Large intestine (tissue), 3 donors: ENCODE data around the gene HIP1. TPM values are rescaled to one million over a fixed set of nuclear protein-coding genes. Genes with fewer than 3 reads are reported as not detected.

Experiments
- DNase-seq, 2 donors: peaks; one replicate each; pipeline versions ENCODE4 v3.0.0 to v3.0.0-alpha.2; 2013
- H3K27ac ChIP-seq: one replicate; pipeline ENCODE4 v1.5.1; 2013; ENCODE audit warnings: low read length
- H3K27me3 ChIP-seq: 2 replicates; pipeline ENCODE4 v1.6.1; 2013; ENCODE audit warnings: low read length; ENCODE audit not compliant: control insufficient read depth, insufficient read depth
- H3K36me3 ChIP-seq: 2 replicates; pipeline ENCODE4 v1.6.1; 2013; ENCODE audit warnings: low read length; ENCODE audit not compliant: control insufficient read depth, insufficient read depth
- H3K4me1 ChIP-seq: one replicate; pipeline ENCODE4 v1.6.1; 2013; ENCODE audit warnings: low read length; ENCODE audit not compliant: control insufficient read depth, insufficient read depth
- H3K4me3 ChIP-seq: one replicate; pipeline ENCODE4 v1.5.1; 2013; ENCODE audit warnings: low read length
- H3K9me3 ChIP-seq: one replicate; pipeline ENCODE4 v1.6.1; 2013; ENCODE audit warnings: mild to moderate bottlenecking, low read depth, low read length, moderate library complexity; ENCODE audit not compliant: control insufficient read depth
- WGBS: methylation state at CpG from one replicate; pipeline ENCODE4 v1.1.5; 2013; ENCODE audit warnings: low lambda C conversion rate; ENCODE audit not compliant: insufficient coverage; 5-methylcytosine and 5-hydroxymethylcytosine counted together
- polyA plus RNA-seq: library from polyadenylated mRNA; unstranded; fragments of 120-200 nt; gene quantifications from one replicate; pipeline ENCODE4 v1.2.1, GENCODE V29; 2013

Gene HIP1
- polyA plus RNA-seq, 1 donor: 5.9 TPM

- no CpG with 5 or more reads among the region's 89 CpGs for WGBS
- H3K27ac ChIP-seq: no peak overlapping the region
- H3K4me3 ChIP-seq: peak overlapping the region; percentile 83
- peak; percentile 97 to 98 for DNase-seq
- H3K9me3 ChIP-seq: no peaks in the 10 kb centered on the region
- peaks cover 44% of the 10 kb centered on the region for H3K27me3 ChIP-seq
- H3K4me1 ChIP-seq: peaks cover 10% of the 10 kb centered on the region
- H3K36me3 ChIP-seq: no peaks in the 10 kb centered on the region
Observed at GRCh38 chr7:75738975-75739795, 444 bp upstream of the HIP1 start.

- peaks cover 41% of the 10 kb centered on the region for H3K27me3 ChIP-seq
- 0% methylated on average over 3 of the region's 18 CpGs for WGBS
Observed at GRCh38 chr7:75737856-75738603, 711 bp downstream of the HIP1 start.

GRCh38 chr7:75735581-75736350 is 3.0 kb downstream of the HIP1 start:
- DNase-seq: no peak
- H3K27me3 ChIP-seq: peaks cover 32% of the 10 kb centered on the region
- peaks cover 10% of the 10 kb centered on the region for H3K4me1 ChIP-seq
- no peak overlapping the region for H3K4me3 ChIP-seq
- whole genome bisulfite sequencing: 89% methylated on average over 3 of the region's 9 CpGs
- H3K36me3 ChIP-seq: no peaks in the 10 kb centered on the region
- H3K27ac ChIP-seq: no peak overlapping the region
- H3K9me3 ChIP-seq: no peaks in the 10 kb centered on the region

More at GRCh38 chr7:75737856-75738603, 711 bp downstream of the HIP1 start:
- H3K27ac ChIP-seq: peak overlapping the region; percentile 51
- no peaks in the 10 kb centered on the region for H3K36me3 ChIP-seq
- no peak for DNase-seq
- peak overlapping the region; percentile 83 for H3K4me3 ChIP-seq
- no peaks in the 10 kb centered on the region for H3K9me3 ChIP-seq
- peaks cover 10% of the 10 kb centered on the region for H3K4me1 ChIP-seq

- no peak for DNase-seq
- H3K27ac ChIP-seq: no peak overlapping the region
Observed at GRCh38 chr7:75734586-75735458, 3.9 kb downstream of the HIP1 start.

GRCh38 chr7:75732764-75733630 is 5.7 kb downstream of the HIP1 start:
- Histone ChIP-seq H3K36me3 (no peaks in the 10 kb centered on the region), H3K27ac (no peak overlapping the region), H3K4me1 (peaks cover 3% of the 10 kb centered on the region), H3K4me3 (no peak overlapping the region), H3K27me3 (peaks cover 20% of the 10 kb centered on the region), H3K9me3 (no peaks in the 10 kb centered on the region)
- WGBS: 36% methylated on average over 4 of the region's 15 CpGs
- no peak for DNase-seq

More at GRCh38 chr7:75734586-75735458, 3.9 kb downstream of the HIP1 start:
- Histone ChIP-seq H3K9me3 (no peaks in the 10 kb centered on the region), H3K36me3 (no peaks in the 10 kb centered on the region), H3K27me3 (peaks cover 28% of the 10 kb centered on the region), H3K4me1 (peaks cover 10% of the 10 kb centered on the region), H3K4me3 (no peak overlapping the region)
- 20% methylated on average over 1 of the region's 9 CpGs for WGBS

GRCh38 chr7:75732016-75732521 is 6.7 kb downstream of the HIP1 start:
- 89% methylated on average over 5 of the region's 12 CpGs for WGBS
- Histone ChIP-seq H3K9me3 (no peaks in the 10 kb centered on the region), H3K36me3 (no peaks in the 10 kb centered on the region), H3K4me3 (no peak overlapping the region), H3K27ac (no peak overlapping the region), H3K27me3 (peaks cover 11% of the 10 kb centered on the region), H3K4me1 (no peaks in the 10 kb centered on the region)
- no peak for DNase-seq

GRCh38 chr7:75729851-75730274 is 8.9 kb downstream of the HIP1 start:
- H3K4me1 ChIP-seq: no peaks in the 10 kb centered on the region
- no peak overlapping the region for H3K4me3 ChIP-seq
- no peaks in the 10 kb centered on the region for H3K36me3 ChIP-seq
- WGBS: no CpG with 5 or more reads among the region's 4 CpGs
- H3K9me3 ChIP-seq: no peaks in the 10 kb centered on the region
- no peaks in the 10 kb centered on the region for H3K27me3 ChIP-seq
- H3K27ac ChIP-seq: no peak overlapping the region
- no peak for DNase-seq

- H3K4me1 ChIP-seq: no peaks in the 10 kb centered on the region
- H3K9me3 ChIP-seq: no peaks in the 10 kb centered on the region
- no CpG with 5 or more reads among the region's 8 CpGs for WGBS
- no peaks in the 10 kb centered on the region for H3K36me3 ChIP-seq
- no peak overlapping the region for H3K4me3 ChIP-seq
- DNase-seq: no peak
- H3K27ac ChIP-seq: no peak overlapping the region
- no peaks in the 10 kb centered on the region for H3K27me3 ChIP-seq
Observed at GRCh38 chr7:75727881-75728593, 10.7 kb downstream of the HIP1 start.
